Caki2 (cell line): ENCODE data around the gene SLC6A17. TPM values are rescaled to one million over a fixed set of nuclear protein-coding genes. Genes with fewer than 3 reads are reported as not detected.

Source experiments
- DNase-seq: peaks from one replicate; pipeline ENCODE4 v3.0.0-alpha.2; 2015; ENCODE audit warnings: low read depth
- in situ Hi-C: cut with HindIII; loops from 2 replicates; pipeline ENCODE4 v1.10.0; 2016; ENCODE audit warnings: low sequenced_read_pairs, low pct_unique_long_range_greater_than_20kb, mixed read lengths
- total RNA-seq: library from RNA; depleted of rRNA; stranded (reverse); fragments of >200 nt; shearing (Covaris generic); gene quantifications from 2 replicates; pipeline ENCODE4 v1.2.3, GENCODE V29; 2014; ENCODE audit warnings: low replicate concordance; rRNA removed

SLC6A17 gene
- total RNA-seq, 1 experiment from 2014 or later, result 1.3 TPM

- no peak for DNase-seq
- in situ Hi-C loops, result no loop called here
Measured at GRCh38 chr1:110243146-110243545, 92.9 kb downstream of the SLC6A17 start.

GRCh38 chr1:110243574-110243973, 93.3 kb downstream of the SLC6A17 start:
- in situ Hi-C loops, result no loop called here
- DNase-seq, result no peak

GRCh38 chr1:110245876-110246620, 95.8 kb downstream of the SLC6A17 start:
- in situ Hi-C loops, result no loop called here

GRCh38 chr1:110248746-110249145, 98.5 kb downstream of the SLC6A17 start:
- no peak for DNase-seq
- in situ Hi-C loops, result no loop called here

More at GRCh38 chr1:110245876-110246620, 95.8 kb downstream of the SLC6A17 start:
- no peak for DNase-seq

- in situ Hi-C loops, result no loop called here
Measured at GRCh38 chr1:110249256-110249655, 99.0 kb downstream of the SLC6A17 start.

GRCh38 chr1:110250008-110250407, 99.7 kb downstream of the SLC6A17 start:
- in situ Hi-C loops, result no loop called here
- DNase-seq, result no peak

More at GRCh38 chr1:110249256-110249655, 99.0 kb downstream of the SLC6A17 start:
- DNase-seq, result no peak

GRCh38 chr1:110250749-110251148, 100.5 kb downstream of the SLC6A17 start:
- DNase-seq, result no peak
- in situ Hi-C loops, result no loop called here

Other genes with a start within 250 kb of the SLC6A17 start
- 13.8 and 42.1 TPM in 2 replicates for gene CSF1, start 239.6 kb upstream of the SLC6A17 start, total RNA-seq
- 18.3 and 26.3 TPM in 2 replicates for gene AHCYL1, start 165.7 kb upstream of the SLC6A17 start, total RNA-seq
- 11.9 and 16.5 TPM in 2 replicates for gene STRIP1, start 115.9 kb upstream of the SLC6A17 start, total RNA-seq
- gene ALX3, start 79.8 kb upstream of the SLC6A17 start, total RNA-seq, result not detected in 2 replicates
- gene UBL4B, start 38.1 kb upstream of the SLC6A17 start, total RNA-seq, result not detected in 2 replicates
- 1.1 and 4.9 TPM in 2 replicates for gene KCNC4, start 59.8 kb downstream of the SLC6A17 start, total RNA-seq
- 12.6 and 14.1 TPM in 2 replicates for gene RBM15, start 188.9 kb downstream of the SLC6A17 start, total RNA-seq
- gene SLC16A4, start 240.5 kb downstream of the SLC6A17 start, total RNA-seq, result 54.2 and 56.5 TPM in 2 replicates